ENCODE data around the gene SEMG1. TPM values are rescaled to one million over a fixed set of nuclear protein-coding genes. Genes with fewer than 3 reads are reported as not detected.

The SEMG1 gene, protein sequence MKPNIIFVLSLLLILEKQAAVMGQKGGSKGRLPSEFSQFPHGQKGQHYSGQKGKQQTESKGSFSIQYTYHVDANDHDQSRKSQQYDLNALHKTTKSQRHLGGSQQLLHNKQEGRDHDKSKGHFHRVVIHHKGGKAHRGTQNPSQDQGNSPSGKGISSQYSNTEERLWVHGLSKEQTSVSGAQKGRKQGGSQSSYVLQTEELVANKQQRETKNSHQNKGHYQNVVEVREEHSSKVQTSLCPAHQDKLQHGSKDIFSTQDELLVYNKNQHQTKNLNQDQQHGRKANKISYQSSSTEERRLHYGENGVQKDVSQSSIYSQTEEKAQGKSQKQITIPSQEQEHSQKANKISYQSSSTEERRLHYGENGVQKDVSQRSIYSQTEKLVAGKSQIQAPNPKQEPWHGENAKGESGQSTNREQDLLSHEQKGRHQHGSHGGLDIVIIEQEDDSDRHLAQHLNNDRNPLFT
- total RNA-seq, result not detected in 2 replicates

GRCh38 chr20:45206725-45207124 lies at the start of gene SEMG1:
Gene SEMG1 (plus strand): TSS chr20:45207033. CDS start chr20:45207054, 21 bp downstream.
- DNase-seq (ENCODE audit: low read depth in 2 of 2), result no peak

DNA sequence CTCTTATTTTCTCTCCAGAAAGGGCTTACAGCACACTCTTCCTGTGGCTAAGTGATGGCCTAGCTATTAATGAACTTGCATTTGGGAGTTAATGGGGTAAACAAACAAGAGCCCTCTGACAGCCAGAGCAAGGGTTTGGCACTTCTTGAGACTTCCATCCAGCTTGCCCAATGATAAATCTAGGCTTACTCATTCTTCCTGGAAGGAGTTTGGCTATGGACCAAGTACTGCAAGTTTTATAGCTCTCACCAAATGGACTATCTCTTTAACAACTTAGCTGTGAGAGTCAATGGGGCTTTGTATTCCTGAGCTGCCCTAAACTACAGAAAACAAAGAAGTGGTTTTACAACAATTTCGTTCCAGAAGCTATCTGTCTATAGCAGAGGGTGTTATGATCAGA lies 48.9 kb upstream of the SEMG1 start:
- peak in 1 of 2 donors; percentile 17 for DNase-seq (ENCODE audit: low read depth in 2 of 2)

GRCh38 chr20:45163083-45163803 lies 43.6 kb upstream of the SEMG1 start:
- DNase-seq (ENCODE audit: low read depth in 2 of 2), result no peak

GRCh38 chr20:45164906-45165305 lies 41.9 kb upstream of the SEMG1 start:
- no peak for DNase-seq (ENCODE audit: low read depth in 2 of 2)

- no peak for DNase-seq (ENCODE audit: low read depth in 2 of 2)
Measured at GRCh38 chr20:45173522-45173921, 33.3 kb upstream of the SEMG1 start.

DNA sequence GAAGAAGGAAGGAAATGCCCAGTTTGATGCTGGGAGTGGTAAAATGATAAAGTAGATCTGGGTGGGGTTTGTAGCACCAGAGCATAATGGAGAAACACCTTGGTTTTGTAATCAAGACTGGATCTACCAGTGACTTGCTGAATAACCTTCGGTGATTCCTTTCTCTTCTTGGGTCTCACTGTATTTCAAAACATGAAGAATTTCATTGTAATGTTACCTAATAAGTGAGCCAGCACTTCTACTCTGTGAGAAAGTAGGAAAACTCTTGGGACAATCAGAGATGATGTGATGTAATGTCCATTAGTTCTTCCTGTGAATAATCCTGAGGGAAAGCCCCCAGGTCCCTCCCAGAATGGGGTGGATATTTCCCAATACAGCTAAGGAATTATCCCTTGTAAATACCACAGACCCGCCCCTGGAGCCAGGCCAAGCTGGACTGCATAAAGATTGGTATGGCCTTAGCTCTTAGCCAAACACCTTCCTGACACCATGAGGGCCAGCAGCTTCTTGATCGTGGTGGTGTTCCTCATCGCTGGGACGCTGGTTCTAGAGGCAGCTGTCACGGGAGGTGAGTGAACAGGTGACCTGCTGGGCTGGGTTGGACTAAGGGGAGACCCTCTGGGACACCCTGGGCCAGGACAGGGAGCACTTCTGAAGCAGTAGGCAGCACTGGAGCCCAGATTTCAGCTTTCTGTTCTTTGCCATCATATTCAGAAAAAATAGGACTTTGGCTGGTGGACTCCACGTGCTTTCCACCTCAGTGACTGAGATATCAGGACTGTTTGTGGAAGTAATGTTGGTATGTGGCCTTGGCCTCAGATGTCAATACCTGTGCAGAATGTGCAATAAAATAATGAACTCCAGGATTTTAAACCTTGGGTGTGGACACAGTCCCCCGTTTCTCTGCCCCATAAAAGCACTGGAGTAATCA lies 32.1 kb upstream of the SEMG1 start, which contains the start of gene PI3:
TSS of gene PI3 (plus strand) at position 469 of the 931 bp plus-strand sequence. CDS start at position 490, 21 bp downstream.
- no peak for DNase-seq (ENCODE audit: low read depth in 2 of 2)

DNA sequence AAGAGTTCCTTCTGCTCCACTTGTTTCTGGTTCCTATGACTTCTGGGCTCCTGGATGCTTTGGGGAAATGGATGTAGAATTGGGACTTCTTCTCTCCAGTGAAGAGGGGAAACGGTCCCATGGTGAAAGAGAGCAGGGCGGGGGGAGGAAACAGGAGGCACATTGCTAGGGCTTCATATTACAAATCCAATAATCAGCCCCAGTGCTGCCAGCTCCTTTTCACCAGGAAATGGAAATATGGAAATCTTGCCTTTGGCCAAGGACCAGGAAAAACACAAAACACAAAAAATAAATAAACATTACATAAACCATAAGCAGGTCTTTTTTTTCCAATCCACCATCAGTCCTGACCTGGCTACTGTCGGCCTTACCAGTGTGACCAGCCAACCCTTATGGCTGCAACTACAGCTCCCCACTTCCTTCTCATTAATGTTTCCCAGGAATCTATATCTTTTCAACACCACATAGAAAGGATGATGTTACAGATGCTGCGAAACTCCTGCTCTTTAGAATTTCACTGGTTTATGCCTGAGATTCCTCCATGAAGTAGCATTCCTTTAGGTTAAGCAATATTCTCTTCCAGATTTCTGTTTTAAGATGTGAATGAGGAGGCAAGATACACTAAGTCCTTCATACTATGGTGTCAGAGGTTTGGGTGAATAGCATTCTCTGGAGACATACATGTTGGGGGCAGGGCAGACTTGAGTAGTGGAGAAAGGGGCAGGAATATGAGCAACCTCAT lies 30.1 kb upstream of the SEMG1 start:
- peak in 1 of 2 donors; percentile 0 for DNase-seq (ENCODE audit: low read depth in 2 of 2)

DNA sequence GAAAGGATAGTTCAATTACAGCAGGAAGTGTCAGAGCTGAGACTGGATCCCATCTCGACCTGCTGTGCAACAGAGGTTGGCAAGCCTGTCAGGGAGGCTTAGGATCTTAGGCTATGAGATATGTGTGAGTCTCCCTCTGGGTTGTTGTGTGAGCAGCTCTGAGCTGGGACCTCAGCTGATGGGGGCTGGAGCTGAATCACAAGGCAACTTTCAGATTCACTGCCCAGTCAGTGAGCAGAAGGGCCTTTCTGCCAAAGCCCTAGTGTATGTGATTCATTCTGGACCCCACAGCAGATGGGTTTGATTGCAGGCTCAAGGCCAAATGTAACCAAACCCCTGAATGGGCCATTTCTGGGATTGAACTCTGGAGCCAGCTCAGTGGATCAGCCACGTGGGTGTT lies 27.7 kb upstream of the SEMG1 start:
- DNase-seq (ENCODE audit: low read depth in 2 of 2), result no peak

- DNase-seq (ENCODE audit: low read depth in 2 of 2), result no peak
Measured at GRCh38 chr20:45181639-45182038, 25.2 kb upstream of the SEMG1 start.

DNA sequence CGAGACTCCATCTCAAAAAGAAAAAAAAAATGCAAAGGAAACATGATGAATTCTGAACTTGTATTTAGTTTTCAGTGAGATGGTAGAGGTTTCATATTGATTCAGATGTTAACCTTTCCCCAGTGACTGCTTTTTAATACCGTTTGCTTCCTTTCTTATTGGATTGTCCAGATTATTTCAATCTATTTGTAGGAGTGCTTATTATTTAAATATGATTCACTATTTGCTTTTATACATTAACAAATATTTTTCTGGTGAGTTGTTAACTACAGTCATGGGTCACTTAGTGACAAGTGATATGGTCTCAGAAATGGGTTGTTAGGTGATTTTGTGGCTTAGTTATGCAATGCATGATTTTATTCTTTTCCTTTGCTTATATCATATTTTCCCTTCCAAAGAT lies 23.7 kb upstream of the SEMG1 start:
- DNase-seq (ENCODE audit: low read depth in 2 of 2), result no peak

DNA sequence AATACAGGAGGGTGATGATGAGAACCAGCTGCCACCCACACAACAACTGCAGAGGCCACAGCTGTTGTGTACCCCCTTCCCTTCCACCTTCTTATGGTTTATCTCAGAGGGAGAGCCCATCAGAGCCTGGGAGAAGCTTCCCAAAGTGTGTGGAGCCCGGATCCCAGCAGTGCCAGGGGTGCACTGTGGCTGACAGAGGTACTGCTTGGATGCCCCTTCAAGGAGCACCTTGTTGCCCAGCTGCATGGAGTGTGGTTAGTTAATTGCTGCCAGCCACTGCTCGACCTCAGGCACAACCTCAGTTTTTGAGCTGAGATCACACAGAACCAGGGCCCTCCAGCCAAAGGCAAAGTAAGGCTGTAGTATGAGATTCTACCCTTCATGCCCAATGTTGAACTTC lies 19.1 kb upstream of the SEMG1 start:
- DNase-seq (ENCODE audit: low read depth in 2 of 2), result no peak

GRCh38 chr20:45189067-45189609 lies 17.7 kb upstream of the SEMG1 start:
- no peak for DNase-seq (ENCODE audit: low read depth in 2 of 2)

DNA sequence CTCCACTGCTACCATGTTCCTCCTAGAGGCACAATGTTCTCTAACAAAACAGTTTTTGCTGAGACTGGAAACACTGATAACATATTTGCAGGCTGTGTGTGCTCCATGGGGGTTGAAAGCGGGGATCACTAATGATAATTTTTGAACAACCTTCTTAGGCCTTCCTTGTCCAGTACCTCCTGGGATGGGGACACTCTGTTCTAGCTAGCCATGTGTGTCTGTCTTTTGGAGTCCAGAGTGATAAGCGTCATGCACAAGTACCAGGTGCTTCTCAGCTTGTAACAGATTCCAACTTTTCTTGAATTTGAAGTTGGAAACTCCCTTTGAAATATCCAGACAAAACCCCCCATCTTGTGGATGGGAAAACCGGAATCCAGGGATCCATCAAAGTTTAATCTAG lies 17.0 kb upstream of the SEMG1 start:
- no peak for DNase-seq (ENCODE audit: low read depth in 2 of 2)

DNA sequence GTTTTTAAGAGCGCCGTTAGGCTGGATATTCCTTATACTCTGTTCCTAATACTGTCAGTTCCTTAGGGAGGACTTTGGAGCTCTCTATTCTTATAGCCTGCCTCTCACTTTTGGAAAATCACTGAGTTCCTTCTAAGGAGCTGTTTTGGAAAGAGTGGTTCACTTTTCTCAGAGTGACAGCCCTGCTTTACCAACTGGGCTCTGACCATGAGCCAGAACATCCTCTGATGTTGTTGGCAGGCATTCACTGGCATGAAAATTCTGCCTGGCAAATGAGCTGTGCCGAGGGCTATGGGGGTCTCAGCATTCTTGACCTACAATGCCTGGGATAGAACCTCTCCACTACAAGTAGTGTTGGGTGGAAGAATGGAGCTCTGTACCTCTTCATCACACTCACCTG lies 14.9 kb upstream of the SEMG1 start:
- no peak for DNase-seq (ENCODE audit: low read depth in 2 of 2)

- DNase-seq (ENCODE audit: low read depth in 2 of 2), result no peak
Measured at GRCh38 chr20:45193331-45193730, 13.5 kb upstream of the SEMG1 start.

DNA sequence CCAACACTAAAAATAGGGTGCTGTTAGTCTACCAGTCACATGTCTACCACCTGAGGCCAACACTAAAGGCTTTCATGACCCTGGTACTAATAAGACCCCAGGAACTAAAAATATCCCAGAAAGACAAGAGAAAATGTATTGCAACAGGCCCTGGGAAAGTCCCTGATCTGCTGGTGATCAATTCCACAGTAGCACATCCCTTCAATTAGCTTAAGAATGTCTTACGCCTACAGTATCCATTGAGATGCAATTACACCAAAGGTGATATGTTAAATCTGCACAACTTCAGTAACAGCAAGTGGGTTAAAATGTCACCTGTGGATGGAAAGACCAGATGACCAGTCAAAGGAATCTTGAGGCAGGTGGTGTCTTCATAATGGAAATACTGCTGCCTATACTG lies 3.1 kb downstream of the SEMG1 start:
- no peak for DNase-seq (ENCODE audit: low read depth in 2 of 2)

GRCh38 chr20:45211569-45212474 lies 5.0 kb downstream of the SEMG1 start:
- DNase-seq (ENCODE audit: low read depth in 2 of 2), result no peak

DNA sequence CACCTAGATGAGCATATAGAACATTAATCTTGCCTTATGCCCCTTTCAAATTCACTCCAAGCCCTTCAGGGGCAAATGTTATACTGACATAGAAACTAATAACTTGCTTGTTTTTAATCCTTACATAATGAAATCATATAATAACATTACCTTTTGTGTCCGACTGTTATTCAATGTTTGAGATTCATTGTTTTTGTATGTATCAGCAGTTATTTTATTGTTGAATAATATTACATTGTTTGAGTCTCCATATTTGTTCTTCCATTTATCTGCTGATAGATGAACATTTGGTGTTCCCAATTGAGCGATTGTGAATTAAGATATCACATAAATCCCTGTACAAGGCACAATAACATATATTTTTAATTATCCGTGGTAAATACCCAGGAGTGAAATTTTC lies 6.0 kb downstream of the SEMG1 start:
- DNase-seq (ENCODE audit: low read depth in 2 of 2), result no peak

GRCh38 chr20:45218124-45218523 lies 11.3 kb downstream of the SEMG1 start:
- DNase-seq (ENCODE audit: low read depth in 2 of 2), result no peak

DNA sequence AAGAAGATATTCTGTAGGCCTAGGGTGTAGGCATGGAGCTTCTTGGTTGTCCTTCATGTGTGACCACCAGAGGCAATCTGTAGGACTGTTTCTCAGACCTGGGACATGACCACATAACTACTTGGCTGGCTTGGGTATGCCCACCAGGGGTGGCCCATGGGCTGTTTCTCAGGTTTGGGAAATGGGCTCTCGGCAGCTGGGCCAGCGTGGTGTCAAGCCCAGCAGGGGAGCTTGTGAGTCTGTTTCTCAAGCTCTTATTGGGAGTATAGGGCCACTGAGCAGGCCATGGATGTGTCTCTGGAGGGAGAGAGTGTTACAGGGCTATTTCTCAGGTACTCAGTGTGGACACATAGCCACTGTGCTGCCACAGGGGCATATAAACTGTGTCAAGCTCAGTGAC lies 11.8 kb downstream of the SEMG1 start:
- DNase-seq (ENCODE audit: low read depth in 2 of 2), result no peak
